Activated CD8-positive, alpha-beta memory T cell treated with anti-CD3 and anti-CD28 coated beads, Interleukin-2, amount 50 U/mL, for 1 hour (primary cell): ENCODE results near the gene UNC93B1.
A peak's percentile ranks its signal among the peaks of the same experiment; 100 is the strongest.
"Not testable (repeated sequence)": the region's sequence is repeated elsewhere in the genome, so short reads cannot be mapped to it uniquely, and the experiment has no call there.

Source experiments
- DNase-seq: peaks from one replicate; pipeline ENCODE4 v3.0.0-alpha.2; 2020; ENCODE audit errors: extremely low read depth

UNC93B1 gene

DNA sequence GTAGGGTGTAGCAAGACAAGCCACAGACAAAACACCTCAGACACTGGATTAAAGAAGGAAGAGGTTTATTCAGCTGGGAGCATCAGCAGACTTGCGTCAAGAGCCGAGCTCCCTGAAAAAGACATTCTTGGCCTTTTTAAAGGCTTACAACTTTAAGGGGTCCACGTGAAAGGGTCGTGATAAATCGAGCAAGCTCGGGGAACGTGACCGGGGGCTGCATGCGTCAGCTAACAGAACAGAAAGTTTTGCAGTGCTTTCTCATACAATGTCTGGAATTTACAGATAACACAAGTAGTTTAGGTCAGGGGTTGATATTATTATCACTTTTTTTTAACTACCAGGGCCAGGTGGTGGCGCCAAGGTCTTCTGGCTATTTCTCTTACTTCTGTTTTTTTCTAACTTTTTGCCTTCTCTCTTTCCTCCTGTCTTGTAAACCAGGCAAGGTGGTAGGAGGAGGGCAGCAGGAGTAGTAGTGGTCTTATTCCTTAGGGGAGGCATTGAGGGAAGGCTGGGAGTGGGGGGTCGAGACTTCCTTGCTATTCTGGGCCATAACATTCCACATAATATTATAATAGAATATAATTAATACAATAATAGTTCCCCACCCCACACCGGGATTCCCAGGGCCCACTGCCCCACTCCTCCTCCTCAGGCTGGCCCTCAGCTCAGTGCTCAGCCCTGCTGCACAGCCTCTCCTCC, 5.6 kb upstream of the UNC93B1 start:
- no peak for DNase-seq

- no peak for DNase-seq
These were observed 4.8 kb upstream of the UNC93B1 start for GRCh38 chr11:68008381-68009337.

- DNase-seq = no peak
These were observed 3.8 kb upstream of the UNC93B1 start for GRCh38 chr11:68007498-68008380.

DNA sequence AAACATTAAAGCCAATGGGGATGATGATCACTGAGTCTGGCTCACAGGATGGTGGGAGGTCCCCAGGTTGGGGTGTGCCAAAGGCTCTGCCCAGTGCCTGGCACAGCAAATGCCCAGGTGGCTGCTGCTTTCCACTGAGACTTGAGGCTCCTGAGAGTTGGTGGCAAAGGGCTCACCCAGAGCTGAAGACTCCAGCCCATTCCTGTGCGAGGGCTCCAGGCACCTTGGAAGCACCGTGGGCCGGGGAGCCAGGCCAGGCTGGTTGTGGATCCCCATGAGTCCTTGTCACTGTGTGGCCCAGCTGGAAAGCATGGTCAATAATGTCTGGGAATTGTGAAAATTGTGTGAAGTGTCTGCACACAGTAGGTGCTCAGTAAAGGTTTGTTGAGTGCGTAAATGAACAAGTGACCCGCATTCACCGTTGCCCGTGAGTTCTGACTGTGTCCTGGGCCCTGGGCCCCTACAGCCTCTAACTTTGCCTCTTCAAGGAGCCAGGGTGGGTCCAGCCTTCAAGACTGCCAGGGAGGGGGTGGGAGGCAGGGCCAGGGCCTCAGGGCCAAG, 2.8 kb upstream of the UNC93B1 start:
- no peak for DNase-seq

DNA sequence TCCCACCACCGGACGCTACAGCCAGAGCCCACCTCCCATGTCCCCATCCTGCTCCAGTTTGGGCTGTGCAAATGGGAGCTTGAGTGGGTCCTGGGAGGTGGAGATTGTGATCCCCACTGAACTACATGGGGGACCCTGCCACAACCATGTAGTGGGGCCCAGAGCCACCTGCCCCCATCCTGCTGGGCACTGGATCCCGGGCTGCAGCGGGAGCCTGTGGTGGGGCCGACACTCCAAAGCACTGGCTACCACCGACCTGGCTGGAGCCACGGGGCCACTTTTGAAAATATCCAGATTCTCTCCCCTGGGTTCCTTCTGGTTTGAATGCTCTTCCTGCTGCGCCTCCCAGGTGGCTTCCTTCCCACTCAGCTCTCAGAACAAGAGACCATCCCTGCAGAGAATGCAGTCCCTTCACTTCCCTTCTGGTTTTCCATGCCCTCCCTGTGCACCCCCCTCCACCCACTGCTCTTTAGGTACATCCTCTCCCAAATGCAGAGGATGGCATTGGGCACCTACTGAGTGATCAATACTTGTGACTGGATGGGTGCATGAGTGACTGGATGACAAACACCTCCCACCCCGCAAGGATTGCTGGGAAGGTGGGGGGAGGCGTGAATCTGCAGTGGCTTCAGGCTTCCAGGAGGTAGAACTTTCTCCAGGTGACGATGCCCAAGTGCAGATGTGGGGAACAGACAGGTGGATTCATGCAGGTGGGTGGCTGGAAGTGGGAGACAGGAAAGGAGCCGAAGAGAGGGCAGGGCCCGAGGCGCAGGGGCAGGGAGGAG, 846 bp upstream of the UNC93B1 start:
- no peak for DNase-seq

GRCh38 chr11:68002938-68003845, 705 bp downstream of the UNC93B1 start:
- DNase-seq = peak; percentile 20

DNA sequence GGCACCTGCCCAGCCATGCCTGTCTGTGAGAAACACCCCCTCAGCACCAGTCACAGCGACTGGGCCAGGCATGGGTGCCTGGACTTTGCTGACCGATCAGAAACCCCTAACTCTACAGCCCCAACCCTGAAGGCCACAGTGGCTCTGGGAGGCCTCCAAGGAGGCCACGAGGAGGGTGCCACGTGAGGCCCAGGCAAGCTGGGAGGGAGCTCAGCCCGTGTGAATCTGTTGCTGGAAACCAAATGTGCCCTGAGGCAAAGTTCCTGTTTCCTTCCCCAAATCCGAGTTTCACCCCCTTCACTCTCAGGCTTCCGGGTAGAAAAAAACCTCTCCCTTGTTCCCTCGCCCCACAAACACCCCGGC, 1.3 kb downstream of the UNC93B1 start:
- no peak for DNase-seq

DNA sequence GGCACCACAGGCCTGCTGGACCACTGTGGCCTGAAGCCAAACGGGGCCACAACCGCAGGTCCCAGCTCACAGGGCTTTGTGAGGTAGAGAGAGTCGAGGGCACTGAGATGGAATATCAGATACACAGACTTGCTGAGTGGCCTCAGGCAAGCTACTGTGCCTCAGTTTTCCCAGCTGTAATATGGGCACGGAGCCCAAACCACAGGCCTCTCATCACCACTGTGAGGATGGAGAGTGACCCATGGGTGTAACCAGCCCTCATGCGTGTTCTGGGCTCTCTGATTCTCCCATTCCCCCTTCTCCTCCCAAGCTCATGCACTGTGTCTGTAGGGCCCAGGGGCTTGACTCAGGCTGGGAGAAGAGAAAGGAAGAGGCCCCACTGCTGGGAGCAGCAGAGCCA, 4.2 kb downstream of the UNC93B1 start:
- no peak for DNase-seq

- no peak for DNase-seq
These were observed 4.7 kb downstream of the UNC93B1 start for GRCh38 chr11:67999201-67999629.

DNA sequence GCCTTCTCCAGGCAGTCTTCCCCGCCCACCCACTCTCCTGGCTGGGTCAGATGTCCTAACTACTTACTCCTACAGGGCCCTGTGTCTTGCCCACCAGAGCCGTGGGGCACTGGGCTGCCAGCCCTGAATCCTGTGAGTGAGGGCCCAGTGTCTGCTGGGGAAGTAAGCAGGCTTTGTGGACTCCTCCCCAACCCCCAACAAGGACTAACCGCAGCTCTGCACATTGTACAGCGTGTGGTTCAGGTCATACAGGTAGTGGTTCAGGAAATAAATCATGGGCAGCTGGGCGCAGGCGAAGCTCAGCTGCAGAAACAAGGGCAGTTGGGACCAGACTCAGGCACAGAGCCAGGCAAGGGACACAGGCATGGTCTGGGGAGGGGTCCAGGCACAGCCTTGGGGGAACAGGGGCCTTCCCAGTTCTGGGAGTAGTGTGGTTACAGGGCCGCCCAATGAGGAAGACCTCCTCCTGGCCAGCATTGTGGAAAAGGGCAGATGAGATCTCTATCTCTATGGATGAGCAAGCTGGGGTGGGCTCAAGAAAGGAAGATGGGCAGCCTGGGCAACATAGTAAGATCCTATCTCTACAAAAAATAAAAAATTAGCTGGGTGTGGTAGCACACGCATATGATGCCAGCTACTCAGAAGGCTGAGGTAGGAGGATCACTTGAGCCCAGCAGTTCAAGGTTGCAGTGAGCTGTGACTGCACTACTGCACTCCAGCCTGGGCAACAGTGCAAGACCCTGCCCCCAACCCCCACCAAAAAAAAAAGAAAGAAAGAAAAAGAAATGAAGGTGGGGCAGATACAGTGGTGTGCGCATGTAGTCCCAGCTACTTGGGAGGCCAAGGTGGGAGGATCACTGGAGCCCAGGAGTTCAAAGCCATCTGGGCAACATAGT, 5.5 kb downstream of the UNC93B1 start:
- DNase-seq = no peak

- no peak for DNase-seq
These were observed 6.4 kb downstream of the UNC93B1 start for GRCh38 chr11:67997475-67997921.

DNA sequence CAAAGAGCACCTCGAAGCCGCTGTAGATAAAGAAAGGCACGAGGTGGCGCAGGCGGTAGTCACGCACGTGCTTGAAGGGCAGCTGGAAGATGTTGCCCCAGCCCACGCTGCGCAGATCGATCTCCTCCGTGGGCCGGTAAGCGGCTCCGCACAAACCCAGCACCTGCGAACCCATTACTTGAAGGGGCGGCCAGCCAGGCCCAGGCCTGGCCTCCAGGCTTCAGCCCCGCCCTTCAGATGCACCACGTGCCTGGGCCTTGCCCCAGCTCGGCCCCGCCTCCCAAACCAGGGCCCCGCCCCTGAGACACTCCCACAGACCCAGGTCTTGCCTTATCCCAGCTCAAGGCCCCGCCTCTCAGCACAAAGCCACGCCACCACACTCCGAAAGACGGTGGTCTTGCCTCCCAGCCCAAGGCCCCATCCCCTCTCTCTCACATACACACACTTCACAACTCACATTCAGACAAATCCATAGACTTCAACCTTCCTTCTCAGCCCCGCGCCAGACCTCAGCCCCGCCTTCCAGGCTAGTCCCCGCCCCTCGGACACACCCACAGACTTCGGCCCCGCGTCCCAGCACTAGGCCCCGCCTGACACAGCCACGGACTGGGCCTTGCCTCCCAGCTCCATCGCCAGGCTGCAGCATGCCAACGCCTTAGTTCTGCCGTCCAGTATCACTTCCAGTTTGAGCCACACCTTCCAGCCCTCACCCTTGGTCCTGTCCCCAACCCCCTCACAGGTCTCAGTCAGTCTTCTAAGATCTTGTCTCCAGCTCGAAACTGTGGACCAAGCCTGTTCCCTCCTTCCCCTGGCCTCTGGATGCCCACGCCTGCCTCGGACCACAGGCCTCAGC, 7.0 kb downstream of the UNC93B1 start:
- no peak for DNase-seq

- DNase-seq = no peak
These were observed 7.8 kb downstream of the UNC93B1 start for GRCh38 chr11:67996051-67996450.

GRCh38 chr11:67995579-67995978, 8.3 kb downstream of the UNC93B1 start:
- not testable (repeated sequence) for DNase-seq

DNA sequence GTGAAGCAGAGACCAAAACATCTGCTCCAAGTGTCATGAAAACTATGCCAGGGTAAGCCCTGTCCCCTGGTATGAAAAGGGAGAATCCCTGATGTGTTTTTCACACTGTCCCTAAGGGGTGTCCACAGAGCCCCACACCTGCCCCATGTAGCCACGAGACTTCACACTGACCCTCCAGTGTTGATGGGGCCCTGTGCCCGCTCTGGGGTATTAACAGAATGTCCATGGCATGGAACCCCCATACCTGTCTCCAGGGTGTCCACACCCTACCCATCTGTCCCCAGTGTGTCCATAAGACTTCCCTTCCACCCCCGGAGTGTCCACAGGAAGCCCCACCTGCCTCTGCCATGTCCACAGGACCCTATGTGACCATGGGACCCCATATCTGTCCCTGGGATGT, 8.8 kb downstream of the UNC93B1 start:
- not testable (repeated sequence) for DNase-seq

GRCh38 chr11:67994387-67994786, 9.5 kb downstream of the UNC93B1 start:
- DNase-seq = not testable (repeated sequence)

- not testable (repeated sequence) for DNase-seq
These were observed 10.1 kb downstream of the UNC93B1 start for GRCh38 chr11:67993821-67994220.
